ENCODE measurements around the gene GPR139. TPM values are rescaled to one million over a fixed set of nuclear protein-coding genes. Genes with fewer than 3 reads are reported as not detected.

Gene GPR139
- not detected for total RNA-seq
- not detected for polyA plus RNA-seq (ENCODE audit: insufficient read depth, low read depth, low replicate concordance)
- long read RNA-seq, donor 1 = 0 reads
- long read RNA-seq, donor 2 = 0 reads

GRCh38 chr16:20073203-20074098 is at the start of gene GPR139:
Gene GPR139, minus strand, starts transcription at chr16:20073890. Its CDS starts 274 bp downstream, at chr16:20073616.
- TF ChIP-seq POLR2A (IDR thresholded peaks at IDR 0.05) = no peak
- 1 to 3% methylated on average over 18 to 52 of the region's 76 CpGs for WGBS, 2 donors
- Histone ChIP-seq H3K4me3 (peak within 1 kb of the TSS in 1 of 2 donors; percentile 47), H3K27me3 (no peaks in the 10 kb centered on the region), H3K36me3 (ENCODE audit: low read depth, missing control alignments) (no peaks in the 10 kb centered on the region), H3K9me3 (no peaks in the 10 kb centered on the region), H3K4me1 (peaks cover 6% of the 10 kb centered on the region), H3K27ac (no peak within 1 kb of the TSS)
- DNase-seq = no peak
- intact Hi-C loops (cut with DNase I; ENCODE audit: low total_unique reads) = no loop called here

GRCh38 chr16:20122011-20122410 is 48.3 kb upstream of the GPR139 start:
- 51 to 60% methylated on average over 8 of the region's 8 CpGs for WGBS, 2 donors
- Histone ChIP-seq H3K36me3 (ENCODE audit: low read depth, missing control alignments) (no peaks in the 10 kb centered on the region), H3K4me1 (no peaks in the 10 kb centered on the region), H3K27me3 (no peaks in the 10 kb centered on the region), H3K27ac (no peak overlapping the region), H3K9me3 (no peaks in the 10 kb centered on the region), H3K4me3 (no peak overlapping the region)
- no peak for TF ChIP-seq CTCF (IDR thresholded peaks at IDR 0.05)
- no peak for TF ChIP-seq POLR2A (IDR thresholded peaks at IDR 0.05)
- no peak for DNase-seq
- intact Hi-C loops (cut with DNase I; ENCODE audit: low total_unique reads) = no loop called here

GRCh38 chr16:20114356-20114755 is 40.7 kb upstream of the GPR139 start:
- WGBS, 2 donors = 76 to 85% methylated on average over 8 of the region's 8 CpGs
- no peak overlapping the region for H3K27ac ChIP-seq
- no peaks in the 10 kb centered on the region for H3K36me3 ChIP-seq (ENCODE audit: low read depth, missing control alignments)
- H3K4me1 ChIP-seq = no peaks in the 10 kb centered on the region
- DNase-seq = no peak
- no peak overlapping the region for H3K4me3 ChIP-seq
- TF ChIP-seq POLR2A (IDR thresholded peaks at IDR 0.05) = no peak
- TF ChIP-seq CTCF (IDR thresholded peaks at IDR 0.05) = no peak
- no peaks in the 10 kb centered on the region for H3K9me3 ChIP-seq
- intact Hi-C loops (cut with DNase I; ENCODE audit: low total_unique reads) = no loop called here
- H3K27me3 ChIP-seq = no peaks in the 10 kb centered on the region

- WGBS, 2 donors = 96 to 98% methylated on average over 3 of the region's 3 CpGs
- Histone ChIP-seq H3K4me3 (no peak overlapping the region), H3K27ac (no peak overlapping the region), H3K4me1 (no peaks in the 10 kb centered on the region), H3K27me3 (no peaks in the 10 kb centered on the region), H3K9me3 (no peaks in the 10 kb centered on the region), H3K36me3 (ENCODE audit: low read depth, missing control alignments) (no peaks in the 10 kb centered on the region)
- TF ChIP-seq CTCF (IDR thresholded peaks at IDR 0.05) = no peak
- no peak for TF ChIP-seq POLR2A (IDR thresholded peaks at IDR 0.05)
- DNase-seq = no peak
- intact Hi-C loops (cut with DNase I; ENCODE audit: low total_unique reads) = no loop called here
These were observed 37.5 kb upstream of the GPR139 start for GRCh38 chr16:20111143-20111542.

- intact Hi-C loops (cut with DNase I; ENCODE audit: low total_unique reads) = no loop called here
- 75 to 84% methylated on average over 2 of the region's 2 CpGs for WGBS, 2 donors
- H3K27me3 ChIP-seq = no peaks in the 10 kb centered on the region
- H3K36me3 ChIP-seq (ENCODE audit: low read depth, missing control alignments) = no peaks in the 10 kb centered on the region
- H3K9me3 ChIP-seq = no peaks in the 10 kb centered on the region
- H3K27ac ChIP-seq = no peak overlapping the region
- no peak overlapping the region for H3K4me3 ChIP-seq
- TF ChIP-seq POLR2A (IDR thresholded peaks at IDR 0.05) = no peak
- no peak for TF ChIP-seq CTCF (IDR thresholded peaks at IDR 0.05)
- DNase-seq = no peak
- H3K4me1 ChIP-seq = no peaks in the 10 kb centered on the region
These were observed 33.4 kb upstream of the GPR139 start for GRCh38 chr16:20107083-20107482.
